22Rv1 (cell line): Measurements from ENCODE around the gene MICU1.

Experiments used
- H3K27ac ChIP-seq: fragments of 450-650 bp; 2 replicates; pipeline ENCODE4 v1.5.1; 2017
- ZFX ChIP-seq: fragments of 450-650 bp; IDR thresholded peaks from 2 replicates; pipeline ENCODE4 v1.6.1; 2017; ENCODE audit warnings: antibody characterized with exemption, borderline replicate concordance
- TF ChIP-seq, protein P1 (sequence below): fragments of 450-650 bp; IDR thresholded peaks from 2 replicates; pipeline ENCODE4 v1.5.1; 2017; ENCODE audit warnings: mild to moderate bottlenecking

MICU1 gene

DNA sequence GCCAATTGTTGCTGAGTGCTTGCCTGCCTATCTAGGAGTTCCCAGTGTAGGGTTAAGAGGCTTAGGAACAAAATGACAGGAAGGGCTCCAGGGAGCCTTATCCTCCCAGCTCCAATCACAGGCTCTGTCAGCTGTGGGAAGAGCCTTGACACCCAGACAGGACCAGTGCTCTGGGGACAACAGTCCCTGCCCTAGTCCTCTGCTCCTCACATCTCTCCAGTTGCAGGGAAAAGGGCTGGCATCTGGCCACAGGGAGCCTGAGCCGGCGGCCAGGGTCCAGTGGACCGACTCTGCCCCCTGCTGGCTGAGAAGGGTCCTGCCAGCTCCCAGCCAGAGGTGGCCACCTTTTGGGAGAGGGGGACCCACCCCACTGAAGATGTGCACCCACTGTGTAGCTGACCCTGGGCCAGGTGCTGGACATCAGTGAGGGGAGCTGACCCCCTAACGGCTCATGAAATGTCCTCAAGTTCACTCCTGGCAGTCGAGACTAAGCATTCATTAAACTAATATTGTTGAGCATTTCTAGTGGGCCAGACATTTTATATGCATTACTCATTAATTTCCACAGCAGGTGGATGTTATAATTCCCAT lies 288.7 kb downstream of the MICU1 start:
- H3K27ac ChIP-seq, result peak overlapping the region; percentile 30
- TF ChIP-seq, protein P1, sequence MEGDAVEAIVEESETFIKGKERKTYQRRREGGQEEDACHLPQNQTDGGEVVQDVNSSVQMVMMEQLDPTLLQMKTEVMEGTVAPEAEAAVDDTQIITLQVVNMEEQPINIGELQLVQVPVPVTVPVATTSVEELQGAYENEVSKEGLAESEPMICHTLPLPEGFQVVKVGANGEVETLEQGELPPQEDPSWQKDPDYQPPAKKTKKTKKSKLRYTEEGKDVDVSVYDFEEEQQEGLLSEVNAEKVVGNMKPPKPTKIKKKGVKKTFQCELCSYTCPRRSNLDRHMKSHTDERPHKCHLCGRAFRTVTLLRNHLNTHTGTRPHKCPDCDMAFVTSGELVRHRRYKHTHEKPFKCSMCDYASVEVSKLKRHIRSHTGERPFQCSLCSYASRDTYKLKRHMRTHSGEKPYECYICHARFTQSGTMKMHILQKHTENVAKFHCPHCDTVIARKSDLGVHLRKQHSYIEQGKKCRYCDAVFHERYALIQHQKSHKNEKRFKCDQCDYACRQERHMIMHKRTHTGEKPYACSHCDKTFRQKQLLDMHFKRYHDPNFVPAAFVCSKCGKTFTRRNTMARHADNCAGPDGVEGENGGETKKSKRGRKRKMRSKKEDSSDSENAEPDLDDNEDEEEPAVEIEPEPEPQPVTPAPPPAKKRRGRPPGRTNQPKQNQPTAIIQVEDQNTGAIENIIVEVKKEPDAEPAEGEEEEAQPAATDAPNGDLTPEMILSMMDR, result peak; percentile 97
- TF ChIP-seq ZFX, result no peak

DNA sequence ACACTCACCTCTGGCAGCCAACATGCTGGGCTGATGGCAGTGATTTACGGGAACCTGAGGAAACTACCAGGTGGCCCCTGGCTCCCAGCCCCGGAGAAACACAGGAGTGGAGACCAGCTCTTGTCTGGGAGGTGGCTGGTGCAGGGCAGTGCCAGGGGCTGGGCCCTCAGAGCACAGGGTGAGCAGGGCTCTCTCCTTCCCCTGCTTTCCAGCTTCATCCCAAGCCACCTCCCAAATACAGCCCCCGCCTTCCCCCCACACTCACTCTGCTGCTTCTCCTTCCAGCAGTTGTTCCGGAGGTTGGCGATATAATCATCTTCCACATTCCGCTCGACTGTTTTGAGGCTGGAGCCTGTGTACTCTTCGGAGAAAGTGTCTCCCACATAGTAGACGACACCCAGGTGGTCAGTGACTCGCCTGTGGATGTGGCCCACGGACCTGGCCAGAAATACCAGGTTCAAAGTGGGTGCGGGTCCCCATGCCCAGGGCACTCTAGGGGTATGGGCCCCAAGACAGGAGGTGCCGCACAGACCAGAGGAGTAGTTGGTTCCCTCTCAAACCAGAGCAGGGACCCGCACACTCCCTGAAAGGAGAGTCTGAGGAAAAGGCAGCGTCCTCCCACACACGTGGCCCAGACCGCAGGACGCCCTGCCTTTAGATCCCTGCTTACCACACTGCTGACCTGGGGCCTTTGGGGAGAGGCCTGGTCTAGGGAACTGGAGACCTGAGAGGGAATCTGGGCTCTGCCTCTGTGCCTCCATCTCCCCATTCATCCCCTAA lies 289.4 kb downstream of the MICU1 start:
- no peak for TF ChIP-seq ZFX
- TF ChIP-seq, protein P1, result no peak
- H3K27ac ChIP-seq, result peak overlapping the region; percentile 30

DNA sequence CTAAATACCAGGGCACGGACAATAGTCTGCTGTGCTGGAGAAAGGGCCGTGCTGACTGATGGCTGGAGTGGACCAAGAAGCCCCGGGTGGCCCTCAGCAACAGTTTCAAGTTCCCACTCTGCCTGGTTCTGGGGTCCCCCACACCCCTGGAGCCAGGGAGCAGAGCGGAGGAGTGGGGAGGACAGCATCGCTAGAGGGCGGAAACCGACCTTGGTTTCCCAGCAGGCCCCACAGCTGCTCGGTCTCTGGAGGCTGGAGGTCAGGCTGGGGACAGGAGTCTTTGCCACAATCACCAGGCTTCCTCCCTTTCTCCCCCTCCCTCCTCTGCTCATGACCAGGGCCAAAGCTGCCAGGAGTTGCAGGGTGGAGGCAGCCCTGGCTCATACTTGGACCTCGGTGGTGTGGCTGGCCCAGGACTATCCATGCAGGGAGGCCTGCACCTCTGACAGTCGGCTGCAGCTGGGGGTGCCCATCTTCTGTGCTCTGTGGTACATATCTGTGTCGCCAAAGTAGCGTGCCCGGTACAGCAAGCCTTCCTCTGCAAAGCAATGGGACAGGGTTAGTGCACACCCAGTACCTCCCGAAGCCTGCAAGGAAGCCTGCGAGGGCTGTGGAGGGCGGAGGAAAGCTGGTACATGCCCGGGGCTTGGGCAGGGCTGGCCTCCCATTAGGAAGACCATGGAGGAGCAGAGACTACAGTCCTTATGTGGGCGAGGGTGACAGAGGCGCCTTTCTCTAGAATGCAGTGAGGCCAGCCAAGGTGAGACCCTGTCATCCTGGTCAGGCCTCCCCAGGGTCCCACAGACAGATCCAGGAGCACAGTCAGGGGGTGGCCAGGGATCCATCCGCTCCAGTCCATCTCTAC lies 290.3 kb downstream of the MICU1 start:
- TF ChIP-seq ZFX, result no peak
- TF ChIP-seq, protein P1, result no peak
- no peak overlapping the region for H3K27ac ChIP-seq

DNA sequence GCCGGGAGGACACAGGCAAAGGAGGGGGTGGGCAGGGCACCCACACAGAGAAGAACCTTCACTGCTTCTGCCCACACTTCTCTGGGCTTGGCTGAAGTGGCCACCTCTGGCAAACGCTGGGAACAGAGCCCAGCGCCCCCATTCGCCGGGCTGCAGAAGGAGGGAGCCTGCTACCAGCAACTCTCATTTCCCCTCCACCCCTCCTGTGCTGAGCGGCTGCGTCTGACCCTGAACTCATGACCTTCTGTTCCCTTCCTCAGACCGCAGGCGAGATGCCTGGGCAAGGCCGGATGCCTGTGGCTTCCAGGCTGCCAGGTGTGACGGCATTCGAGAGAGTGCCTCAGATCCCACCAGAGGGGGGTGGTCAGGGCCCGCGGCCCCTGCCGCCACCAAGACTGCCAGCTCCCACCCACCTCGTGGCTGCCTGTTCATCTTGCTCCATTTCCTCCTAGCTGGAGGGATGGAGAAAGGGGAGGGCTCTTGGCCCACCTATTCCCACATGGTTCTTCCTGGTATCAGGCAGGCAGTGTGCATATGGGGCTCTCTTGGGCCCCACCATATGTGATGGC lies 291.0 kb downstream of the MICU1 start:
- TF ChIP-seq, protein P1, result no peak
- TF ChIP-seq ZFX, result no peak
- H3K27ac ChIP-seq, result peak overlapping the region; percentile 98; the same call in 1 of the 2 replicates

DNA sequence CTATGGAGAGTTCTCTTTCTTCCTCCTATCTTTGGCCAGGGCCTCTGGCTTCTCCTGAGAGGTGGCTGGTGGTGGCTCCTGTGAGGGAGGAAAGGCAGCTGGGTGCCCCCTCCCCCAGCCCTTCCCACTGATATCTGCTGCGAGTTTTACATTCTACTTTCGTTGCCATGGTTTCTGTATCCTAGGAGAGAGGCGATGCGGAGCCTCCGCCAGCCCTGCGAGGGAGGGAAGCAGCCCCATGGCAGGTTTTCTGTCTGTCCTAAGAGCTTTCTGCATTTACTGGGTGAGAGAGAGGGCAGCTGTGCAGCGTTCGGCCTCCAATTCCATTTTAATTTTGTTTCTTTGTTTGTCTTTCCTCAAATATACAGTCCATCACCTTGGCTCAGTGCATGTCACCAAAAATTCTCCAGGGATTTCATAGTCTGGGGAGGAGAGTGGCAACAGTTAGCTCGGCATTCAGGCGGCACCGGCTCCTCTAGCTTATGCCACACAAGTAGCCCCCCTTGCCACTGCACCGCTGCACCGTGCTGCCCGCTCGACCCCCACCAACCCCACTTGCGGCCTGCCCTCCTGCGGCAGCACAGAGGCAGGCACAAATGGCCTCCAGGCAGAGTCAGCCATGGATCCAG lies 291.6 kb downstream of the MICU1 start:
- TF ChIP-seq, protein P1, result no peak
- TF ChIP-seq ZFX, result no peak
- peak overlapping the region; percentile 98 for H3K27ac ChIP-seq

DNA sequence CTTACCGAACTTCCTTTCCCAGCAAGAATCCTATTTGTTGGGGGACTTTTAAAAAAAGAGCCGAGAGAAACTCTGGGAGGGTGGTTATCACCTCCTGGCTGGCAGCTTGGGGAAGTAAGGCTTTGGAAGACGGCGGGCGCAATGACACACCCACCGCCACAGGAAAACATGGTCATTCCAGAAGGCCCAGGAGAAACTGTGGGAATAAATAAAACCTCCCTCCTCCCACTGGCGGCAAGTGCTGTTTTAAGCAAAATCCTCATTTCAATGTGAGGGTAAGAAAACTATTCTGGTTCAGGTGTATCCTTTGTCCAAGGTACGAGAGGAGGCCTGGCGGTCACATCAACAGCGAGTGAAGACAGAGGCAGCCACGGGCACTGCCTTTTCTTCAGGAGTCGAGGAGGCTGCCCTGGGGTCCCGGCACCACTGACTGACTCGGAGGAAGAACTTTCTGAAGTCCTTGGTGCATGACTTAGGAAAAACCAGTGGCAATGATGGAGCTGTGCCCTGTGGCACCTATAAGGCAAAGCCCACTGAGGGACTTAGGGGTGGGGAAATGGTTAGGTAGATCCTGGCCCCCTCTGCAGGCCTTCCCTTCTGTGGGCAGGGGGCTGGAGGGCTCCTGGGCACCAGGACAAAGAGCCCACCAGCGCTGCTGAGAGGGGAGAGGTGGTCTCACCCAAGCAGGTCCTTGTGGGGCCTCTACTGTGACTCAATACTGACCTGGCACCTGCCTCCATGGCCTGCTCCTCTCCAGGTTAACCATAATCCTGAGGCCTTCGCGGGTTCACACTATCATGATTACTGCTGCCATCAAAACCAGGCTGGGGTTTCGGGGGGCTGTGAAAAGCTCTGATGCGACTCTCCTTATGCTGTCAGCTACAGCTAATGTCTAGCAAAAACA lies 292.5 kb downstream of the MICU1 start:
- H3K27ac ChIP-seq, result peak overlapping the region; percentile 98
- no peak for TF ChIP-seq ZFX
